ENCODE measurements around the gene CCDC47. TPM values are rescaled to one million over a fixed set of nuclear protein-coding genes. Genes with fewer than 3 reads are reported as not detected.

CCDC47 gene
- total RNA-seq, 1 experiment from 2014 or later, result 79.4 TPM

GRCh38 chr17:63766754-63767153 is 6.6 kb downstream of the CCDC47 start:
- Histone ChIP-seq H3K14ac (ENCODE audit: insufficient read depth, low read length) (no peak overlapping the region), H3K27me3 (ENCODE audit: insufficient read depth, low read length) (no peaks in the 10 kb centered on the region), H3T11ph (ENCODE audit: low read length) (no peak overlapping the region), H2BK12ac (ENCODE audit: insufficient read length, low read depth, low read length) (no peak overlapping the region), H3K4me2 (ENCODE audit: insufficient read depth, insufficient read length, low read length) (no peak overlapping the region), H4K5ac (ENCODE audit: insufficient read length, low read depth, low read length) (no peak overlapping the region), H3K18ac (ENCODE audit: insufficient read length, low read depth, low read length) (no peak overlapping the region), H2BK20ac (ENCODE audit: low read depth, low read length, poor library complexity, severe bottlenecking) (no peak overlapping the region), H3K9ac (ENCODE audit: extremely low read depth, insufficient read length, low read length) (no peak overlapping the region), H4K91ac (ENCODE audit: insufficient read length, low read depth, low read length) (no peak overlapping the region), H3K79me2 (ENCODE audit: insufficient read depth, low read length) (peaks cover 29% of the 10 kb centered on the region; the same call in 1 of the 2 replicates), H2AK5ac (ENCODE audit: insufficient read length, low read length) (no peak overlapping the region), H3K9me3 (ENCODE audit: control insufficient read depth, low read depth, low read length) (no peaks in the 10 kb centered on the region), H3K23me2 (ENCODE audit: insufficient read length, low read depth, low read length, poor library complexity, severe bottlenecking) (no peaks in the 10 kb centered on the region), H3K56ac (ENCODE audit: insufficient read length, low read depth, low read length) (no peak overlapping the region), H2BK120ac (ENCODE audit: low read depth, low read length, poor library complexity, severe bottlenecking) (no peak overlapping the region), H3K23ac (ENCODE audit: insufficient read length, low read depth, low read length) (no peak overlapping the region), H3K4ac (ENCODE audit: low read depth, low read length) (no peak overlapping the region), H3K4me1 (ENCODE audit: insufficient read depth, low read length) (no peaks in the 10 kb centered on the region), H4K20me1 (ENCODE audit: control insufficient read depth, insufficient read depth, insufficient read length) (no peaks in the 10 kb centered on the region), H2BK5ac (ENCODE audit: insufficient read length, low read length) (no peak overlapping the region), H4K8ac (replicated peaks; ENCODE audit: insufficient read length, low read depth, low read length) (no peak overlapping the region), H3K27ac (ENCODE audit: insufficient read length, low read depth, low read length) (no peak overlapping the region), H2AFZ (ENCODE audit: low read length) (no peak overlapping the region), H3K79me1 (ENCODE audit: insufficient read depth, low read depth, low read length, poor library complexity, severe bottlenecking) (peaks cover 3% of the 10 kb centered on the region), H2BK15ac (ENCODE audit: low read depth, low read length) (no peak overlapping the region)
- peaks cover 24 to 46% (median 39%) of the 10 kb centered on the region in 3 experiments; a peak in 6 of 7 replicates for H3K36me3 Mint-ChIP-seq (ENCODE audit: insufficient read depth in 1 of 3, low read depth in 3 of 3)
- H3K27me3 Mint-ChIP-seq (ENCODE audit: low read depth), result no peaks in the 10 kb centered on the region
- H3K27ac Mint-ChIP-seq, result peak overlapping the region in 1 of 3 experiments; percentile 39; a peak in 1 of 7 replicates
- no peak for DNase-seq
- no peak overlapping the region for H3K4me3 Mint-ChIP-seq
- peaks cover 4 to 11% of the 10 kb centered on the region in 2 experiments; a peak in 3 of 4 replicates for H3K4me1 Mint-ChIP-seq
- TF ChIP-seq, protein P1, sequence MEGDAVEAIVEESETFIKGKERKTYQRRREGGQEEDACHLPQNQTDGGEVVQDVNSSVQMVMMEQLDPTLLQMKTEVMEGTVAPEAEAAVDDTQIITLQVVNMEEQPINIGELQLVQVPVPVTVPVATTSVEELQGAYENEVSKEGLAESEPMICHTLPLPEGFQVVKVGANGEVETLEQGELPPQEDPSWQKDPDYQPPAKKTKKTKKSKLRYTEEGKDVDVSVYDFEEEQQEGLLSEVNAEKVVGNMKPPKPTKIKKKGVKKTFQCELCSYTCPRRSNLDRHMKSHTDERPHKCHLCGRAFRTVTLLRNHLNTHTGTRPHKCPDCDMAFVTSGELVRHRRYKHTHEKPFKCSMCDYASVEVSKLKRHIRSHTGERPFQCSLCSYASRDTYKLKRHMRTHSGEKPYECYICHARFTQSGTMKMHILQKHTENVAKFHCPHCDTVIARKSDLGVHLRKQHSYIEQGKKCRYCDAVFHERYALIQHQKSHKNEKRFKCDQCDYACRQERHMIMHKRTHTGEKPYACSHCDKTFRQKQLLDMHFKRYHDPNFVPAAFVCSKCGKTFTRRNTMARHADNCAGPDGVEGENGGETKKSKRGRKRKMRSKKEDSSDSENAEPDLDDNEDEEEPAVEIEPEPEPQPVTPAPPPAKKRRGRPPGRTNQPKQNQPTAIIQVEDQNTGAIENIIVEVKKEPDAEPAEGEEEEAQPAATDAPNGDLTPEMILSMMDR (conservative IDR thresholded peaks at IDR 0.05), result no peak
- H3K9me3 Mint-ChIP-seq, result no peaks in the 10 kb centered on the region
